Activated CD4-positive, alpha-beta memory T cell treated with anti-CD3 and anti-CD28 coated beads for 36 hours (primary cell): ENCODE measurements around the gene CILP2. TPM values are rescaled to one million over a fixed set of nuclear protein-coding genes. Genes with fewer than 3 reads are reported as not detected.

Source experiments
- CTCF ChIA-PET: fragments of 350-600 bp; sonication (Branson Sonifier 250); formaldehyde crosslinking; loops from one replicate; lab custom pipeline; 2021; ENCODE audit warnings: antibody characterized with exemption, inconsistent platforms; lab: Charles Lee
- POLR2A ChIA-PET: fragments of 350-600 bp; sonication (Branson Sonifier 250); formaldehyde crosslinking; loops from one replicate; lab custom pipeline; 2021; ENCODE audit warnings: antibody characterized with exemption; lab: Charles Lee
- DNase-seq: peaks from one replicate; pipeline ENCODE4 v3.0.0-alpha.2; 2020
- H3K27ac Mint-ChIP-seq: one replicate; pipeline ENCODE4 v1.8.0; 2021; ENCODE audit warnings: mixed read lengths
- H3K27me3 Mint-ChIP-seq: one replicate; pipeline ENCODE4 v1.8.0; 2021; ENCODE audit warnings: mixed read lengths
- H3K36me3 Mint-ChIP-seq: one replicate; pipeline ENCODE4 v1.8.0; 2021; ENCODE audit warnings: mixed read lengths
- H3K4me1 Mint-ChIP-seq: one replicate; pipeline ENCODE4 v1.8.0; 2021; ENCODE audit warnings: low read depth, mixed read lengths
- H3K4me3 Mint-ChIP-seq: one replicate; pipeline ENCODE4 v1.8.0; 2021; ENCODE audit warnings: mild to moderate bottlenecking, mixed read lengths
- H3K9me3 Mint-ChIP-seq: one replicate; pipeline ENCODE4 v1.8.0; 2021; ENCODE audit warnings: mixed read lengths
- intact Hi-C: fragments of 100-400 bp; cut with micrococcal nuclease; formaldehyde crosslinking; loops from one replicate; pipeline ENCODE4 v1.15.1; 2023
- total RNA-seq, 2 experiments: library from RNA; stranded (reverse); gene quantifications; one replicate each; pipeline ENCODE4 v1.2.3, GENCODE V29; 2021

Gene CILP2
- total RNA-seq, 2 experiments from 2014 or later: 0.44 to 0.50 TPM

GRCh38 chr19:19550485-19550929 lies 12.4 kb downstream of the CILP2 start:
- POLR2A ChIA-PET: interaction anchor here (1.0 kb wide), 1 partner anchor 103 kb away, joined by 3 read pairs; no protein-coding TSS in a partner anchor
- no peak overlapping the region for H3K27ac Mint-ChIP-seq

GRCh38 chr19:19550972-19551852 lies 13.1 kb downstream of the CILP2 start:
- CTCF ChIA-PET: interaction anchor here (1.0 to 8.0 kb wide), 5 partner anchors 10 to 38 kb away, joined by 3 to 98 read pairs (median 35); no protein-coding TSS in a partner anchor
- Mint-ChIP-seq H3K4me1 (no peaks in the 10 kb centered on the region), H3K27ac (no peak overlapping the region), H3K9me3 (no peaks in the 10 kb centered on the region), H3K36me3 (no peaks in the 10 kb centered on the region), H3K4me3 (no peak overlapping the region), H3K27me3 (no peaks in the 10 kb centered on the region)
- DNase-seq: no peak
- intact Hi-C loops: no loop called here
- POLR2A ChIA-PET: interaction anchor here (0.9 to 1.0 kb wide), 2 partner anchors 40 to 102 kb away, joined by 3 read pairs; no protein-coding TSS in a partner anchor

More at GRCh38 chr19:19550485-19550929, 12.4 kb downstream of the CILP2 start:
- intact Hi-C loops: no loop called here
- H3K36me3 Mint-ChIP-seq: no peaks in the 10 kb centered on the region
- no peaks in the 10 kb centered on the region for H3K4me1 Mint-ChIP-seq
- CTCF ChIA-PET: interaction anchor here (1.0 to 8.0 kb wide), 4 partner anchors 10 to 39 kb away, joined by 3 to 98 read pairs (median 43); no protein-coding TSS in a partner anchor
- no peak overlapping the region for H3K4me3 Mint-ChIP-seq
- H3K9me3 Mint-ChIP-seq: no peaks in the 10 kb centered on the region
- no peak for DNase-seq
- H3K27me3 Mint-ChIP-seq: no peaks in the 10 kb centered on the region

- no peaks in the 10 kb centered on the region for H3K27me3 Mint-ChIP-seq
- no peak overlapping the region for H3K27ac Mint-ChIP-seq
- H3K9me3 Mint-ChIP-seq: no peaks in the 10 kb centered on the region
- intact Hi-C loops: no loop called here
- no peaks in the 10 kb centered on the region for H3K36me3 Mint-ChIP-seq
- no peak for DNase-seq
- ChIA-PET CTCF (interaction anchor here (2.9 to 8.0 kb wide), 5 partner anchors 10 to 55 kb away, joined by 13 to 98 read pairs (median 35); no protein-coding TSS in a partner anchor), POLR2A (interaction anchor here (0.9 to 1.0 kb wide), 2 partner anchors 39 to 102 kb away, joined by 3 read pairs; no protein-coding TSS in a partner anchor)
- H3K4me3 Mint-ChIP-seq: no peak overlapping the region
- no peaks in the 10 kb centered on the region for H3K4me1 Mint-ChIP-seq
These were observed 13.8 kb downstream of the CILP2 start for GRCh38 chr19:19551853-19552192.

GRCh38 chr19:19552798-19553197 lies 14.7 kb downstream of the CILP2 start:
- H3K9me3 Mint-ChIP-seq: no peaks in the 10 kb centered on the region
- H3K27ac Mint-ChIP-seq: no peak overlapping the region
- DNase-seq: peak; percentile 37
- intact Hi-C loops: no loop called here
- H3K4me3 Mint-ChIP-seq: no peak overlapping the region
- POLR2A ChIA-PET: interaction anchor here (0.6 kb wide), 1 partner anchor 16 kb away, joined by 3 read pairs; no protein-coding TSS in a partner anchor
- H3K27me3 Mint-ChIP-seq: no peaks in the 10 kb centered on the region
- no peaks in the 10 kb centered on the region for H3K36me3 Mint-ChIP-seq
- CTCF ChIA-PET: interaction anchor here (0.7 to 8.0 kb wide), 15 partner anchors 9 to 406 kb away, joined by 3 to 98 read pairs (median 7); partner anchors contain the start of genes GMIP and NDUFA13
- no peaks in the 10 kb centered on the region for H3K4me1 Mint-ChIP-seq

- H3K4me3 Mint-ChIP-seq: no peak overlapping the region
- no peak for DNase-seq
- H3K4me1 Mint-ChIP-seq: no peaks in the 10 kb centered on the region
- intact Hi-C loops: no loop called here
- POLR2A ChIA-PET: interaction anchor here (0.6 kb wide), 1 partner anchor 15 kb away, joined by 3 read pairs; no protein-coding TSS in a partner anchor
- no peak overlapping the region for H3K27ac Mint-ChIP-seq
- no peaks in the 10 kb centered on the region for H3K36me3 Mint-ChIP-seq
- CTCF ChIA-PET: interaction anchor here (0.6 to 8.0 kb wide), 35 partner anchors 8 to 683 kb away, joined by 3 to 98 read pairs (median 5); partner anchors contain the start of genes GMIP, NDUFA13 and TSSK6
- no peaks in the 10 kb centered on the region for H3K27me3 Mint-ChIP-seq
- no peaks in the 10 kb centered on the region for H3K9me3 Mint-ChIP-seq
These were observed 15.6 kb downstream of the CILP2 start for GRCh38 chr19:19553670-19554069.

- Mint-ChIP-seq H3K4me1 (peaks cover 3% of the 10 kb centered on the region), H3K9me3 (no peaks in the 10 kb centered on the region), H3K36me3 (peaks cover 4% of the 10 kb centered on the region), H3K27me3 (no peaks in the 10 kb centered on the region), H3K4me3 (no peak overlapping the region), H3K27ac (peak overlapping the region; percentile 8)
- intact Hi-C loops: no loop called here
- CTCF ChIA-PET: interaction anchor here (0.6 to 8.0 kb wide), 40 partner anchors 7 to 683 kb away, joined by 3 to 98 read pairs (median 4); partner anchors contain the start of genes GMIP, NDUFA13 and TSSK6
- POLR2A ChIA-PET: no interaction called here
- peak; percentile 77 for DNase-seq
These were observed 16.3 kb downstream of the CILP2 start for GRCh38 chr19:19554074-19555023.

DNA sequence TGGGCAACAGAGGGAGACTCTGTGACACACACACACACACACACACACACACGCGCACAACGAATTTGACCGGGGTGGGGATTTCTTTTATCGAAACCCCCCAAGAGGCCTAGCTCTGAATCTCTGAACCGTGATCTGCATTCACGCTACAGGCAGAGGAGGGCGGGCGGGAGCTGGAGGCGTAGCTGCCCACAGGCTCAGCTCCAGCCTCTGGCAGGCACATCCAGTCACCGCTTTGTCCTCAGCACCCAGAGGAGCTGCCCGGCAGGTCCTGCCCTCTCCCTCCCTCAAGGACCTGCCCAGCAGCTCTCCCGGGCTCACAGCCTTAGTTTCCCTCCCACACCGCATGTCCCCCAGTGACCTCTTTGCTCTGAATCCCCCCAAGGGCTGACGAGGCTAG lies 20.0 kb downstream of the CILP2 start:
- no peak for DNase-seq
- Mint-ChIP-seq H3K4me3 (no peak overlapping the region), H3K9me3 (no peaks in the 10 kb centered on the region), H3K27ac (no peak overlapping the region), H3K27me3 (no peaks in the 10 kb centered on the region), H3K4me1 (peaks cover 12% of the 10 kb centered on the region), H3K36me3 (peaks cover 27% of the 10 kb centered on the region)
- POLR2A ChIA-PET: no interaction called here
- CTCF ChIA-PET: interaction anchor here (0.7 to 8.0 kb wide), 2 partner anchors 27 to 48 kb away, joined by 3 to 98 read pairs; no protein-coding TSS in a partner anchor
- intact Hi-C loops: no loop called here

DNA sequence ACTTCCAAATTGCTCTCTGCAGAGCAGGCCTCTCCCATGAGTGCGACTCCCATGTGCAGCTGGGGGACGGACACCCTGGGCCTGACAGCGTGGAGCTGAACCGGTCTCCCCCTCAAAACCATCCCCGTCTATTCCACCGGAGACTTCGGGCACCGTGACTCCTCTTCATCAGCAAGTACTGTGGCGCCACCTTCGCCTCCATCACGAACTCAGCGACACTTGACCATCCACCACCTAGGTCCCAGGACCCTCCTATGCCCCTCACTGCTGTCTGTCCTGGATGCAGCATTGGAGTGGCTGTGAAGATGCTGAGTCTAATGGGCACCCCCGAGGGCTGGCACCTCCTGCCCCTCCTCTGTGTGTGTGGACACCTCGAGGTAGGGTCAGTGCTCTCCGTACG lies 20.6 kb downstream of the CILP2 start:
- Mint-ChIP-seq H3K9me3 (no peaks in the 10 kb centered on the region), H3K27me3 (no peaks in the 10 kb centered on the region), H3K4me1 (peaks cover 12% of the 10 kb centered on the region), H3K36me3 (peaks cover 27% of the 10 kb centered on the region), H3K4me3 (no peak overlapping the region), H3K27ac (no peak overlapping the region)
- ChIA-PET CTCF (interaction anchor here (8.0 kb wide), 1 partner anchor 27 kb away, joined by 98 read pairs; no protein-coding TSS in a partner anchor), POLR2A (no interaction called here)
- no peak for DNase-seq
- intact Hi-C loops: no loop called here

GRCh38 chr19:19559931-19560330 lies 21.9 kb downstream of the CILP2 start:
- Mint-ChIP-seq H3K9me3 (no peaks in the 10 kb centered on the region), H3K36me3 (peaks cover 35% of the 10 kb centered on the region), H3K4me3 (no peak overlapping the region), H3K4me1 (peaks cover 12% of the 10 kb centered on the region), H3K27me3 (no peaks in the 10 kb centered on the region), H3K27ac (peak overlapping the region; percentile 23)
- no peak for DNase-seq
- CTCF ChIA-PET: interaction anchor here (1.5 to 1.8 kb wide), 2 partner anchors 27 to 28 kb away, joined by 5 to 8 read pairs; no protein-coding TSS in a partner anchor
- intact Hi-C loops: no loop called here
- POLR2A ChIA-PET: no interaction called here

DNA sequence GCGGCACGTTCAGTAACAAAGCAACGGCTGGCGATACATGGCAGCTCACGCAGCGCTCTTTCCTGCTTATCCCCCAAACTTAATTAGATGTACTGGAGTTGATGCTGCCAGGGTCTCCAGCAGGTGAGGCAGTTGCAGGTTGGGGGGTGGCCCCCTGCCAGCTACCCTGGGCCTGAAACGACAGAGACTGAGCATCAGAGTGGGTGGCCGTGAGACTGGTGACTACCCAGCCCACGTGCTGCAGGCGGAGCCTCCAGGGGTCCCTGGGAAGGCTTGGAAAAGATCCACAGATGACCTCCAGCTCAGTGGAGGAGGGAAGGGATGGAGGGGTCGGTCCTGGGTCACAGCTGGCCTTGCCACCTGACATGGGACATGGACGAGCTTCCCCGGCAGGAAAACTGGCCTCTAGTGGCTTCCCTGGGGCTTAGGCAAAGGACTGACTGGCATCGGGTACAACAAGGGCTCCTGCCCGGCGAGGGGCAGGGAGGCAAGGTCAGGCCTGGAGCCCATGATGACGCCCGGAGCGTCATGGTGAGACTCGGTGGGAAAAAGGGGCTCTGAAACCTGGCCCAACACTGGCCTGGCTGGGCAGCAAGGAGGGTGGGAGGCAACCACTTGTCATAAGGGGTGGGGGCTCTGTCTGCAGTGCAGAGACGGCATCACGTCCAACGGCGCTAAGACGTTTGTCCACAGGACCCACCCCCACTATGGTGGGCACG lies 24.0 kb downstream of the CILP2 start:
- Mint-ChIP-seq H3K27ac (no peak overlapping the region), H3K27me3 (no peaks in the 10 kb centered on the region), H3K9me3 (no peaks in the 10 kb centered on the region), H3K4me3 (no peak overlapping the region), H3K4me1 (peaks cover 12% of the 10 kb centered on the region), H3K36me3 (peaks cover 44% of the 10 kb centered on the region)
- CTCF ChIA-PET: interaction anchor here (2.3 kb wide), 1 partner anchor 9 kb away, joined by 13 read pairs; no protein-coding TSS in a partner anchor
- intact Hi-C loops: no loop called here
- POLR2A ChIA-PET: interaction anchor here (0.7 kb wide), 1 partner anchor 12 kb away, joined by 3 read pairs; no protein-coding TSS in a partner anchor
- no peak for DNase-seq
